Liver (tissue), 3 donors: ENCODE data around the gene PDLIM7.

ENCODE experiments used
- CTCF ChIP-seq: fragments of 150-350 bp; IDR thresholded peaks from 2 replicates; pipeline ENCODE4 v1.5.1; 2017; ENCODE audit warnings: improper control_type of control experiment, low read depth, low read length; ENCODE audit not compliant: missing input control
- RAD21 ChIP-seq, 2 donors: IDR thresholded peaks; 2 replicates each; pipeline ENCODE4 v1.6.1; 2016; ENCODE audit warnings: antibody characterized with exemption in 2 of 2, mild to moderate bottlenecking in 2 of 2
- donor health status: healthy.
- donor health status: healthy.

DNA sequence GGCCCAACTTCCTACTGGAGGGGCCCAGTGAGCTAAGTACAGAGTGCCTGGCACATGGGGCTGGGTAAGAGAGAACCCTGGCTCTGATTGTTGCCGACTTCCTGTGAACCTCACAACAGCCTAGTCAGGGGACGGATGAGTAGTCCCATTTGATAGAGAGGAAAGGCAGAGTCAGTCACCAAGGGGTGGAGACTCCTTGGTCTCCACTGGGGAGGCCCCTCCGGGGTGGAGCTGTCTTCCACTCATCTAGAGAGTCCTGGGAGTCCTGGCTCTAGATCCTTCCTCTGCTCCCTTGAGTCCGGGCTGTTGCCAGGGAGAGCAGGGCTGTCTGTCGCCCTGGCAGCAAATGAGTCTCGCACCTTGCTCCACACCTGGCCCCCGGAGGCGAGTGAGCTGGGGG lies 63.0 kb downstream of the PDLIM7 start:
- TF ChIP-seq CTCF, result no peak
- TF ChIP-seq RAD21 (IDR thresholded peaks at IDR 0.05), result no peak
